Naive thymus-derived CD8-positive, alpha-beta T cell (primary cell): ENCODE measurements around the gene PTPA. TPM values are rescaled to one million over a fixed set of nuclear protein-coding genes. Genes with fewer than 3 reads are reported as not detected.
"Not testable (repeated sequence)": the region's sequence is repeated elsewhere in the genome, so short reads cannot be mapped to it uniquely, and the experiment has no call there.

Experiments used
- ATAC-seq, 2 donors: fragments of 150-1000 bp; cut with Tn5 transposase in 1 of 2; sonication (Bioruptor Pico), chemical (Tn5 transposase) in 1 of 2; 1 replicate in 1 of 2; 2 replicates in 1 of 2; pipeline ENCODE4 v1.10.0; 2021; ENCODE audit warnings: mild to moderate bottlenecking in 2 of 2, moderate library complexity in 2 of 2
- POLR2A ChIA-PET: fragments of 350-600 bp; sonication (Branson Sonifier 250); formaldehyde crosslinking; loops from one replicate; lab custom pipeline; 2021; ENCODE audit warnings: antibody characterized with exemption; lab: Charles Lee
- DNase-seq, 10 donors: peaks; one replicate each; pipeline versions ENCODE4 v3.0.0 to v3.0.0-alpha.2; 2020 to 2022
- H3K27ac Mint-ChIP-seq, 10 donors: one replicate each; pipeline ENCODE4 v1.8.0; 2020 to 2022; ENCODE audit warnings: mild to moderate bottlenecking in 10 of 10, mixed read lengths in 10 of 10, moderate library complexity in 4 of 10, inconsistent platforms in 1 of 10
- H3K27me3 Mint-ChIP-seq, 5 donors: one replicate each; pipeline ENCODE4 v1.8.0; 2021 to 2022; ENCODE audit warnings: mixed read lengths in 5 of 5
- H3K36me3 Mint-ChIP-seq, 3 donors: one replicate each; pipeline ENCODE4 v1.8.0; 2020 to 2022; ENCODE audit warnings: mixed read lengths in 3 of 3, mild to moderate bottlenecking in 2 of 3, inconsistent platforms in 1 of 3
- H3K4me1 Mint-ChIP-seq, 4 donors: one replicate each; pipeline ENCODE4 v1.8.0; 2021 to 2022; ENCODE audit warnings: mixed read lengths in 4 of 4
- H3K4me3 Mint-ChIP-seq, 10 donors: one replicate each; pipeline ENCODE4 v1.8.0; 2020 to 2022; ENCODE audit warnings: mild to moderate bottlenecking in 10 of 10, mixed read lengths in 10 of 10, moderate library complexity in 6 of 10, inconsistent platforms in 1 of 10
- H3K9me3 Mint-ChIP-seq, 9 donors: one replicate each; pipeline ENCODE4 v1.8.0; 2020 to 2022; ENCODE audit warnings: mixed read lengths in 9 of 9, mild to moderate bottlenecking in 3 of 9, inconsistent platforms in 1 of 9, moderate library complexity in 1 of 9
- polyA plus RNA-seq, 3 donors: library from polyadenylated mRNA; unstranded; fragments of 300-500 nt; fragmentation: Illumina TruSeq; gene quantifications; one replicate each; pipeline ENCODE4 v1.2.3, GENCODE V29; 2021
- total RNA-seq, 8 experiments: library from RNA in 2 of 8; stranded (reverse) in 2 of 8; gene quantifications; one replicate each; pipeline ENCODE4 v1.2.3 and lab custom pipeline; 2021 to 2026

Gene PTPA
- total and polyA plus RNA-seq, 5 experiments from 2014 or later = 13.7 to 60.6 (median 15.5) TPM

DNA sequence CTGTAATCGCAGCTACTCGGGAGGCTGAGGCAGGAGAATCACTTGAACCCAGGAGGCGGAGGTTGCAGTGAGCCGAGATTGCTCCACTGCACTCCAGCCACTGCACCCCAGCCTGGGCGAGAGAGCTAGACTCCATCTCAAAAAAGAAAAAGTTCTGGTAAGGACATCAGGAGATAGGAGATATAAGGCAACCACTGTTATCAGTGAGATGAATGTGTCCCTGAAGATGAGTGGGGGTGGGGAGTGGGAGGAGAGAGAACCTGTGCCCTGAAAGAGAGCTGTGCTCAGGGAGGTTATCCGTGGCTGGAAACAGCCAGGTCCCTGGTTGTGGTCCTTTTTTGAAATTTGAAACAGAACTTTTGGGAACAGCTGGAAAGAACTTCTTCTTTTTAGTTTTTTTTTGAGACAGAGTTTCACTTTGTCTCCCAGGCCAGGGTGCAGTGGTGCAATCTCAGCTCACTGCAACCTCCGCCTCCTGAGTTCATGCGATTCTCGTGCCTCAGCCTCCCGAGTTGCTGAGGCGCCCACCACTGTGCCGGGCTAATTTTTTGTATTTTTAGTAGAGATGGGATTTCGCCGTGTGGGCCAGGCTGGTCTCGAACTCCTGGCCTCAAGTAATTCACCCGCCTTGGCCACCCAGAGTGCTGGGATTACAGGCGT lies 2.6 kb downstream of the PTPA start:
- peak overlapping the region in 3 of 10 donors; percentile 7 to 58 (median 26) for H3K4me3 Mint-ChIP-seq
- H3K27me3 Mint-ChIP-seq = no peaks in the 10 kb centered on the region
- H3K36me3 Mint-ChIP-seq = peaks cover 0 to 4% (median 0%) of the 10 kb centered on the region in 3 donors
- peak overlapping the region in 3 of 10 donors; percentile 10 to 22 (median 13) for H3K27ac Mint-ChIP-seq
- POLR2A ChIA-PET = interaction anchor here (1.1 to 1.7 kb wide), 2 partner anchors 18 to 26 kb away, joined by 3 to 5 read pairs; no protein-coding TSS in a partner anchor
- ATAC-seq (no peak), DNase-seq (peak in 1 of 10 donors; percentile 11)
- H3K9me3 Mint-ChIP-seq = no peaks in the 10 kb centered on the region
- H3K4me1 Mint-ChIP-seq = peaks cover 12 to 45% (median 38%) of the 10 kb centered on the region in 4 donors

GRCh38 chr9:129118799-129119198 lies 7.6 kb downstream of the PTPA start:
- Mint-ChIP-seq H3K9me3 (no peaks in the 10 kb centered on the region), H3K27me3 (no peaks in the 10 kb centered on the region), H3K27ac (no peak overlapping the region), H3K36me3 (peaks cover 0 to 49% (median 7%) of the 10 kb centered on the region in 3 donors), H3K4me1 (peaks cover 8 to 30% (median 16%) of the 10 kb centered on the region in 4 donors), H3K4me3 (no peak overlapping the region)
- peak in 1 of 10 donors; percentile 9 for DNase-seq
- POLR2A ChIA-PET = interaction anchor here (0.6 to 0.8 kb wide), 3 partner anchors 10 to 142 kb away, joined by 3 to 4 read pairs (median 4); no protein-coding TSS in a partner anchor
- no peak for ATAC-seq

DNA sequence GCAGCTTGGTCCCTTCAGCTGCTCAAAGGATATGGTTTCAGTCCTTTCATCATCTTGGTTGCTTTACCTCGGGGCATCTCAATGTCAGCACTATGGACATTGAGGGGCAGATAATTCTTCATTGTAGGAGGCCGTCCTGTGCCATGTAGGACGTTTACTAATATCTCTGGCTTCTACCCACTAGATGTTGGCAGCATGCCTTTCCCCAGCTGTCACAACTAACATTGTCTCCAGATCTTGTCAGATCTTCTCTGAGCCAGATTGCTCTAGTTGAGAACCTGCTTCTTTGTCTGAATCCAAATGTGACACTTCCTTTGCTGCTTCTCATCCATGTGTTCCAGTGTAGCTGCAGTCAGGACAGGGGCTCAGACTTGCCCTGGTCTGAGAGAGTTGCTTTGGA lies 10.3 kb downstream of the PTPA start:
- ATAC-seq (no peak), DNase-seq (peak in 1 of 10 donors; percentile 24)
- no peak overlapping the region for H3K4me3 Mint-ChIP-seq
- peaks cover 0 to 63% (median 8%) of the 10 kb centered on the region in 3 donors for H3K36me3 Mint-ChIP-seq
- H3K4me1 Mint-ChIP-seq = peaks cover 0 to 15% (median 2%) of the 10 kb centered on the region in 4 donors
- H3K9me3 Mint-ChIP-seq = no peaks in the 10 kb centered on the region
- H3K27ac Mint-ChIP-seq = no peak overlapping the region
- H3K27me3 Mint-ChIP-seq = no peaks in the 10 kb centered on the region
- POLR2A ChIA-PET = interaction anchor here (0.6 to 0.9 kb wide), 2 partner anchors 9 to 86 kb away, joined by 3 to 4 read pairs; partner anchors contain the start of gene MIGA2

- Mint-ChIP-seq H3K4me1 (peaks cover 0 to 15% (median 2%) of the 10 kb centered on the region in 4 donors), H3K27me3 (no peaks in the 10 kb centered on the region), H3K4me3 (no peak overlapping the region), H3K9me3 (no peaks in the 10 kb centered on the region), H3K27ac (no peak overlapping the region), H3K36me3 (peaks cover 0 to 69% (median 8%) of the 10 kb centered on the region in 3 donors)
- POLR2A ChIA-PET = interaction anchor here (0.9 kb wide), 1 partner anchor 86 kb away, joined by 3 read pairs; the partner anchor contains the start of gene MIGA2
- DNase-seq = no peak
- no peak for ATAC-seq
Measured at GRCh38 chr9:129122133-129122532, 10.9 kb downstream of the PTPA start.

- Mint-ChIP-seq H3K4me1 (peaks cover 0 to 11% (median 2%) of the 10 kb centered on the region in 4 donors), H3K36me3 (peaks cover 0 to 74% (median 8%) of the 10 kb centered on the region in 3 donors)
- H3K27me3 Mint-ChIP-seq, H3K27ac Mint-ChIP-seq, H3K9me3 Mint-ChIP-seq, ATAC-seq, POLR2A ChIA-PET, H3K4me3 Mint-ChIP-seq: not testable (repeated sequence)
- peak in 1 of 10 donors; percentile 55 for DNase-seq
Measured at GRCh38 chr9:129122976-129123375, 11.8 kb downstream of the PTPA start.

- no peak for DNase-seq
- no peak overlapping the region for H3K4me3 Mint-ChIP-seq
- H3K27me3 Mint-ChIP-seq = no peaks in the 10 kb centered on the region
- peaks cover 0 to 78% (median 8%) of the 10 kb centered on the region in 3 donors for H3K36me3 Mint-ChIP-seq
- no peak for ATAC-seq
- H3K4me1 Mint-ChIP-seq = peaks cover 0 to 8% (median 1%) of the 10 kb centered on the region in 4 donors
- no peaks in the 10 kb centered on the region for H3K9me3 Mint-ChIP-seq
- POLR2A ChIA-PET = interaction anchor here (1.3 kb wide), 1 partner anchor 13 kb away, joined by 3 read pairs; the partner anchor contains the start of gene PTPA
- H3K27ac Mint-ChIP-seq = peak overlapping the region in 1 of 10 donors; percentile 55
Measured at GRCh38 chr9:129124506-129125069, 13.4 kb downstream of the PTPA start.

GRCh38 chr9:129125478-129125877 lies 14.3 kb downstream of the PTPA start:
- Mint-ChIP-seq H3K4me1 (peaks cover 0 to 5% (median 0%) of the 10 kb centered on the region in 4 donors), H3K9me3 (no peaks in the 10 kb centered on the region), H3K27me3 (no peaks in the 10 kb centered on the region), H3K27ac (no peak overlapping the region), H3K4me3 (no peak overlapping the region), H3K36me3 (peaks cover 0 to 79% (median 6%) of the 10 kb centered on the region in 3 donors)
- no peak for DNase-seq
- POLR2A ChIA-PET = interaction anchor here (0.6 to 1.3 kb wide), 2 partner anchors 14 to 330 kb away, joined by 3 read pairs; partner anchors contain the start of gene PTPA
- no peak for ATAC-seq

DNA sequence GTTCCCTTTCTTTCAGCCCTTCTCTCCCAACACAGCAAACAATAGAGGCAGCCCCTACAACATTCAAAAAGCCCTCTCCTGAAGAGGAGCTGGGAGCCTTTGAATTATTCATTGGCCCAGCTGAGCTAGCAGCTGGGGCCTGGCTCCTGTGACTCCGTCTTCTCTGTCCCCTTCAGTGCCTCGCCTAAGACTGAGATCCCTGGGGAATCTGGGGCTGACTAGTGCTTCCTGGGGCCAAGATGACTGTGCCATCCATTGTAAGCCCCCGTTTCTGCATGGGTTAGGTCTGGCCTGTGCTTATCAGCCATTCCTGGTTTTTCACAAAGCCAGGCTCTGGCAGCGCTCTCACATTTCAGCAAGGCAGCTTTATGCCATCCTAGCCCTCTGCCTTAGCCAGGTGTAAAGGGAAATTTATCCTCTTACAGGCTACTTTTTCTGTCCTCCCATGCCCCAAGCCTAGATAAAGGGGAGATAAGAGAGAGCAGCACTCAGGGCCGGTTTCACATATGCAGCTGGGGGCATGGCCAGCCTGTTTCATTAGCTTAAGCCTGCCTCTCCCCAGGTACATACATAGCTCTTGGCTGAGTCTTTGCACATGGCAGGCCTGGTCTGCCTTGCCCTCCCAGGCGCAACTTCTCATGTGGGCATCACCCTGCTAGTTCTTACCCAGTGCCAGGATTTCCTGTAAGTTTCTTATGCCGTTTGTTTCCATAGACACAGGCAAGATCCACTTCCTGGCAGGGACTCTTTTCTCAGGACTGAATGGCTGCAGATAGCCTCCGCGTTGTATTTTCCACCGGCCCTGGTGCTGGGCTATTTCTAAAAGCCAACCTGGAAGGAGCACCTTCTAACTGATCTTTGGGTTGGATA lies 15.8 kb downstream of the PTPA start:
- POLR2A ChIA-PET = no interaction called here
- no peak for DNase-seq
- H3K27ac Mint-ChIP-seq = peak overlapping the region in 2 of 10 donors; percentile 59 to 65
- H3K9me3 Mint-ChIP-seq = no peaks in the 10 kb centered on the region
- peaks cover 0 to 74% (median 8%) of the 10 kb centered on the region in 3 donors for H3K36me3 Mint-ChIP-seq
- no peaks in the 10 kb centered on the region for H3K27me3 Mint-ChIP-seq
- no peak for ATAC-seq
- no peak overlapping the region for H3K4me3 Mint-ChIP-seq
- peaks cover 0 to 8% (median 6%) of the 10 kb centered on the region in 4 donors for H3K4me1 Mint-ChIP-seq

GRCh38 chr9:129128689-129129088 lies 17.5 kb downstream of the PTPA start:
- ATAC-seq (no peak), DNase-seq (no peak)
- H3K27ac Mint-ChIP-seq = no peak overlapping the region
- no peaks in the 10 kb centered on the region for H3K9me3 Mint-ChIP-seq
- H3K4me1 Mint-ChIP-seq = peaks cover 2 to 9% (median 7%) of the 10 kb centered on the region in 4 donors
- POLR2A ChIA-PET = no interaction called here
- peaks cover 0 to 67% (median 9%) of the 10 kb centered on the region in 3 donors for H3K36me3 Mint-ChIP-seq
- H3K27me3 Mint-ChIP-seq = no peaks in the 10 kb centered on the region
- no peak overlapping the region for H3K4me3 Mint-ChIP-seq

- Mint-ChIP-seq H3K4me1 (peaks cover 3 to 12% (median 6%) of the 10 kb centered on the region in 4 donors), H3K36me3 (peaks cover 0 to 67% (median 11%) of the 10 kb centered on the region in 3 donors)
- not testable (repeated sequence) for H3K4me3 Mint-ChIP-seq, H3K27ac Mint-ChIP-seq, DNase-seq, H3K9me3 Mint-ChIP-seq, H3K27me3 Mint-ChIP-seq, ATAC-seq
- POLR2A ChIA-PET = interaction anchor here (0.7 to 1.1 kb wide), 3 partner anchors 9 to 253 kb away, joined by 3 to 4 read pairs (median 3); partner anchors contain the start of gene DOLPP1
Measured at GRCh38 chr9:129130271-129130670, 19.1 kb downstream of the PTPA start.

- ATAC-seq = no peak
- H3K27ac Mint-ChIP-seq = no peak overlapping the region
- POLR2A ChIA-PET = interaction anchor here (1.1 to 1.3 kb wide), 2 partner anchors 17 to 253 kb away, joined by 3 to 5 read pairs; no protein-coding TSS in a partner anchor
- peaks cover 0 to 71% (median 11%) of the 10 kb centered on the region in 3 donors for H3K36me3 Mint-ChIP-seq
- no peak for DNase-seq
- no peak overlapping the region for H3K4me3 Mint-ChIP-seq
- peaks cover 3 to 12% (median 6%) of the 10 kb centered on the region in 4 donors for H3K4me1 Mint-ChIP-seq
- no peaks in the 10 kb centered on the region for H3K27me3 Mint-ChIP-seq
- no peaks in the 10 kb centered on the region for H3K9me3 Mint-ChIP-seq
Measured at GRCh38 chr9:129130791-129131190, 19.6 kb downstream of the PTPA start.
